HG03060 (cell line): ENCODE measurements around the gene SERPINA1.
"Not testable (repeated sequence)": the region's sequence is repeated elsewhere in the genome, so short reads cannot be mapped to it uniquely, and the experiment has no call there.

Experiments
- ATAC-seq: cut with Tn5 transposase; IDR thresholded peaks from one replicate; pipeline ENCODE4 v1.9.1; 2021; ENCODE audit warnings: low read depth, moderate number of reproducible peaks; ENCODE audit not compliant: unreplicated experiment

SERPINA1 gene

DNA sequence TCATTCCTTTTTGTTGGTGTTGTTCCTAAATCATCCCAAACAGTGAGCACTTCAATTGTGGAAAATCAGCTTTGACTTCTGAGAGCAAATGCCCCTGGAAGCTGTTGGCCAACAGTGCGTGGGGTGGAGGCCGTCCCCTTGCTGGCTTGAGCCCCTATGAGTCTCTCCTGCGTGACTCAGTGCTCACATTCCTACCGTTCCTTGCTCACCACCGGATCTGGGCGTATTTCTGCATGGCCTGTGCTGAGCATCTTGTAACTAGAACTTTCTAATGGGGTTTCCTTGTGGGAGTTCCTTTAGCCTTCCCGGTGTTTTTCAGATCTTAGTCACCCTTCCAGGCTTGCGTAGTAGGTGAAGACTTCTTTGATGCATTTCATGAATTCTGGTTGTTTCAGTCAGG, 14.7 kb downstream of the SERPINA1 start:
- no peak for ATAC-seq

DNA sequence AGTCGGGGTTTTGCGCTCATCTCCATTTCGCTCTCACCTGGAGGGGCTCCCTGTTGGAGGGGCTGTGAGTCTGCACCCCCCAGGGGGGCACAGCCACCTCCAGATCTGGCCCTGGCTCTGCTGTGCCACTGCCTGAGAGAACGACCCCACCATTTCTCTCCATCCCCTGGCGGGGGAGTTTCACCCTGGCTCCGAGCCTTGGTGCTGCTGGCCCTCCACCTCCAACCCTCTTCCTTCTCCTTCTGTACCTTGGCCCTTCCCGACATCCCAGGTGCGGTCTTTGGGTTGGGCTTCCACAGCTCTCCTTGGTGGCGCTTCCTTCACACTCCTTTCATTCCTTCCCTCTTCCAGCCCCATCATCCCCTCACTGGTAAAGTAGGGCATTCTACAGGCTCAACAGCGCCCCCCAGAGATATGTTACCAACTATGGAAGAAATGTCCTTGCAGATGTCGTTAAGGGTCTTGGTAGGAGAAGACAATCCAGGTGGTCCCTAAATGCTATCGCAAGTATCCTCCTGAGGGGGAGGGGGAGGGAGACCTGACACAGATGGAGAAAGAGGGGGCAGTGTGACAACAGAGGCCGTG, 16.3 kb downstream of the SERPINA1 start:
- no peak for ATAC-seq

DNA sequence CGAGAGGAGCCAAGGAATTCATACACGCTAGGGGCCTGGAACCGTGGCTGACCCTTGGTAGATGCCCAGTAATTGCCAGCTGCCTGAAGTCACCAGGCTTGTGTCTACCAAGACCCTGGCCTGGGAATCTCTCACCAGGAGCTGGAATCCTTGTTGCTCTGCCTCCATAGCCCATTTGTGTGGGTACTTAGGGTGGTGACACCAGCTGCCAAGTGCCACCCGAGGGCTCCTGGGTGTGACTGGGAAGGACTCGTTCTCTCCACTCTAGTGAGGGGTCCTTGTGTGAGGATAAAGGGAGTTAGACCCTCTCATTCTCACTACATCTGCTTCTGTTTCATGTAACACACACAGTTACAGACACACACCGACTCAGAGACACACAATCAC, 17.9 kb downstream of the SERPINA1 start:
- ATAC-seq, result no peak

DNA sequence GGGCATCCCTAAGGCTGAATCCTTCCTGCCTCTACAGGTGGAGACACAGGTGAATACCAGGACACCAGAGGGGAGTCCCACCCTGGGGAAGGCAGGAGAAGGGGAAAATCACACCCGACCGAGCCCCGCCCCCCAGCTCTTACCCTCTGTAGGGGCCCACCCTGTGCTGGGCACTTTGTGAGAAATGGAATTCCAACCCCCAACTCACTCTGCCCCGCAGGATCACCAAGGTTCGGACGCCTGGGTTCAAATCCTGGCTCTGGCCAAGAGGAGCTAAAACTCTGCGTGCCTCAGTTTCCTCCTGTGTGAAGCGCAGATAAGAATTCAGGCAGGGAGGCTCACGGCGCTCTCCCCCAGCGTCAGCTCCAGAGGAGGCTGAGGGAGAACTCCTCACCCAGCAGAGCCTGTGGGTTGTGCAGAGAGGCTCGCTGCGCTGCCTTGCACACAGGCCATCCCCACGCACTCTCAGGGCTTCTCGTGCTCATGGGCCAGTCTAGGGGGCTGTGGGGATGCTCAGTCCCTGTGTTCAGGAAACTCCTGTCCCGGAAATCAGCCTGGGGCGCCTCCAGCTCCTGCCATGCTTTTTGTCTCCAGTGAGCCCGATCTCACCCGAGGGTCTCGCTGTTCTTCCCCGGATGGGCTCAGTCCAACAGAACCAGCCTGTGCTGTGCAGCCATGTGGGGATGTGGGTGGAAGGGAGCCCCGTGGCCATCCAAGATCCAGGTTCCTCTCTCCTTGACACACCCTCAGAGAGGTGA, 18.5 kb downstream of the SERPINA1 start:
- ATAC-seq, result not testable (repeated sequence)

DNA sequence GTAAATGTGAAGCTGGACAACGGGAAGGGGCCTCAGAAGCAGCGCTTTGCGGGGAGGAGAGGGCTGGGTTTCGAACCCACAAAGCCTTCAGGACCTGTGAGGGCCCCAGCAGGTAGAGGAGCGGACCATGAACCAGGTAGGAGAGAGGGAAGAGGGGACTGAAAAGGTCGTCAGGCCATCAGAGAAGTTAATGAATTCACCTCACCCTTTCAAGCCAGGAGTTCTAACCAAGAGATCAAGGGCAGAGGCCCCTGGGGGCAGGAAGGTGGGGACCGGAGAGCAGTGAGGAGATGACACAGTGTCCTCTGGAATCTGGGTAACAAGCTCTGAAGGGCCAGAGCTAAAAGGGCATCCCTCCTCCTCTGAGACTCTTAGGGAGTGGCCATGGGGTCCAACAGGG, 19.4 kb downstream of the SERPINA1 start:
- ATAC-seq, result no peak

DNA sequence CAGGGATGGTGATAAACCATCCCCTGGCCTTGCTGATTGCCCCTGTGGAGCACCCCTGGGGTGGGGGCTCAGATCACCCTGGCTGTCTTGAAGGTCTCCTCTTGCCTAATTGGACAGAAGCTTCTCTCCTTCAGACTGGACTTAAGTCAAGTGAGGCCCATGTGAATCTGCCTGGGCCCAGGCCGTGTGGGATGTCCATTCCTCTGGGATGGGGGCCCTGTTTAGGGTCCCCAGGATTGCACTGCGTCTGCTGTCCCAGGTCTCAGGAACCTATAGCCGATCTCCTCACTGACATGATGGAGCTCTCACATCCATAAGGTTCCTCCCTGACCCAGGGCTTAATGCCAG, 20.2 kb downstream of the SERPINA1 start:
- ATAC-seq, result no peak

DNA sequence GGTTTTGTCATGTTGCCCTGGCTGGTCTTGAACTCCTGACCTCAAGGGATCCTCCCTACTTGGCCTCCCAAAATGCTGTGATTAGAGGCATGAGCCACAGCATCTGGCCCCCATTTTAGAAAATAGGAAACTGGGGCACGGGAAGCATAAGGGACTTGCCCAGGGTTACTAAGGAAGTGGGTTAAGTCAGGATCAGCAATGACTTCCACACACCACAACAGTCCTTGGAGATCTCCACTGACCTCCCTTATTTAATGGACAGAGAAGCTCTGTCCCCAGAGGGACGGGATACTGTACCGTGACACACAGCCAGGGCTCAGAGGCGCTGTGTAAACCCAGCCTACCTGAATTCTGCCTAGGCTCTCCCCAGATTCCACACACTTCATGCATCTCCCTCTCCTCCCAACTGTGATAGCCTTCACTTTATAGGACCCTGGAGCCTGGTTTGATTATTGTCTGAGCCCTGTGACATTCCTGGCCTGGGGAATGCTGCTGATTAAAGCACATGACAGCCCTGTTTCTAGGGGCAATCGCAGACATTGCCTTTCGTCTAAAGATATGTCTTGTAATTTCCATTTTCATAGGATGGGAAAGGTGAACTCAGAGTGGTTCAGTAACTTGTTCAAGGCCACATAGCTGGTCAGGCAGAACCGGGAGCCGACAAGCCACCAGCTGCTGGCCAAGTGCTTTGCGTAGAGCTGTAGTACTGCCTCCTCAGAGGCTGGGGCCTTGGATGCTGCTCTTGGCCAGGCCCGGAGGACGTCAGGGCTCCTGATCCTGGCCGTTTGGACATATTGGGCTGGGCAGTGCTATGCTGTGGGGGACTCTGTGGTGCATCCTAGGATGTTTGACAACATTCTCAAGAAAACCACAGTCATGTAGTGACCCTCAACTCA, 20.8 kb downstream of the SERPINA1 start:
- ATAC-seq, result no peak

DNA sequence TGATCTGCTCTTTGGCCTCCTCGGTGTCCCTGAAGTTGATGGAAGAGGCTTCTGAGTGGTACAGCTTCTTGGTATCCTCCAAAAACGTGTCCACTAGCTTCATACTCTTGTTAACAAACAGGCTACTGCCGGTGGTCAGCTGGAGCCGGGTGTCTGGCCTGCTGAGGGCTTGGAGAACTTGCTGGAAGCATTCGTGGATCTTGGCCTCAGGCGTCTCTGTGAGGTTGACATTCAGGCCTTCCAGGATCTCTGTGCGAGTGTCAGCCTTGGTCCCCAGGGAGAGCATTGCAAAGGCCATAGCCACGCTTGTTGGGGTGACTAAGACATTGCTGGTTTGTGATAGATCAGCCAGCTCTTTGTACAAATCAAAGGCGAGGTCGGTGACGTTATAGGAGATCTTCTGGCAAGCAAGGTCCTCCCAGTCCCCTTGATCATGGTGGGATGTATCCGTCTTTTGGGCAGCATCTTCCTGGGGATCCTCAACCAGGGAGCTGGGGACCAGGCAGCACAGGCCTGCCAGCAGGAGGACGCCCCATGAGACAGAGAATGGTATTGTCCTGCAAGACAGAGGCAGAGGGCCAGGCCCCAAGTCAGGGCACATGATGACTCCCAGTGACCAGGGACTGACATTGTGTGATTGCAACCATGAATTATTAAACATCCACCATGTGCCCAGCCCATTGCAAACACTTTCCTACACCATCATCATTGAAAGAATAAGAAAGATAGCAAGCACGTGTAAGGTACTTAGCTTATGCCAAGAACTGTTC, 22.1 kb downstream of the SERPINA1 start, which contains the start of gene SERPINA2:
Gene SERPINA2, minus strand, starts transcription at position 553 of the 770 bp plus-strand sequence.
- ATAC-seq, result no peak

DNA sequence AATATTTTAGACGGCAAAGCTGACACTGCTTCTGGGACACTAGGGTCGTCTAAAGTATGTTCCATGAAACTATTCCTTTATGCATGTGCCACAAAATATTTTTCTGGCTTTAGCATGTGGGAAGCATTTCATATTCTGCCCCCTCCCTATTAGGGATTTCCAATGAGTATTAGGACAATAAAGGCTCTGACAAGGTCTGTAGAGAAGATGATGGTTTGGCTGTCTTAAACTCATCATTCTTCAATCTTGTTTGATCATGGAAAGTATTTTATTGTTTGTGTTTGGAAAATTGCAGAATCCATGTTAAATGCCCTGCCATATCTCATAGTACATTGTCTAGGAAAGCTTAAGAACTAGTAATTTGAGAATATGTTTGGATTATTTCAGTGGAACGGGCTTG, 22.8 kb downstream of the SERPINA1 start:
- no peak for ATAC-seq

DNA sequence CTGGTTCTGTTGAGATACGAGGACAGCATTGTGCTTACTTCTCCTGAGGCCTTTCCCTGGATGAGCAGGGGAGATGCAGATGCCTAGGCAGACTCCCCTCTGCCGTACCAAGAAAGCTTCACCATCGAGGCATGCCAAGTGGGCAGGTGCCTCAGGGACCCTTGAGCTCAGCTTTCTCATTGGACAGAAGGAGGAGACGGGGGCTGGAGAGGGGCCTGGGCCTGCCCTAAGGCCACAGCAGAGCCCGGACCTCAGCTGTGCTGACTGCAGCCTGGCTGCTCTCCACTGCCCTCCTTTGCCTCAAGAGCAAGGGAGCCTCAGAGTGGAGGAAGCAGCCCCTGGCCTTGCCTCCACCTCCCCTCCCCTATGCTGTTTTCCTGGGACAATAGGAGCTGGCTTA, 23.4 kb downstream of the SERPINA1 start:
- no peak for ATAC-seq

DNA sequence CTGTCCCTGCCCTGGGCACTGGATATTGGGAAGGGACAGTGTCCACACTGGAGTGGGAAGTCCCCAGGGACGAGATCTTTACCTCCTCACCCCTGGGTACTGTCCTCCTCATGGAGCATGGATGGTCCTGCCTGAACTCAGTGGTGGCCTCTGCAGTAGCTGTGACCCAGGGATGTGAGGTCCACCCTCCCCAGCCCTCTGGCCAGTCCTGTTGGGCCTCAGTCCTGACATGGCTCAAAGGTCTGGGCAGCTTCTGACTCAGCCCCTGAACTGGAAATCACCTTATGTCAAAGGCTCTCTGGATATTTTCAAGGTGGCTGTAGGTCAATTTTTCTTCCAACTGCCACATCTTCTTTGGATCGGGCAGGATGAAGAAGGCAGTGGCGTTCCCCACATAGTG, 24.4 kb downstream of the SERPINA1 start:
- no peak for ATAC-seq

DNA sequence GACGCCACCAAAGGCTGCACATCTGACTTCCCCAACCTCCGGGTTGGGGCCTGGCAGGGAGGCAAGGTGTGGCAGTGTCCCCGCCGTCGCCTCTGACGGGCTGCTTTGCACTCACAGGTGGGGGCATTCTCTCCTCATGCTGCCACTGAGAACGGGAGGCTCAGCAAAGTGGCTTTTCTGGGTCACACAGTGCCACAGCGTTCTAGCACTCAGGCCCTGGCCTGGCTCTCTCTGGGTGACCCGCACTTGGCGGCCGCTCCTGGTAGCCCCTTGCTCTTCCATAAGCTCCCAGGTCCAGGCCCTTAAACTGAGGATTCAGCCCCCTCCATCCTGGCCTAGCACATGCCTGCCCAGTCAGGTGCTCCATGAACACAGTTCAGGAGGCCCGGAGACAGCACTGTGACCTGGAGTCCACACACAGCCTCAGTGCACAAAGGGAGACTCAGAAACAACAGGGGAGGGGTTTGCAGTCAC, 25.2 kb downstream of the SERPINA1 start:
- ATAC-seq, result no peak

DNA sequence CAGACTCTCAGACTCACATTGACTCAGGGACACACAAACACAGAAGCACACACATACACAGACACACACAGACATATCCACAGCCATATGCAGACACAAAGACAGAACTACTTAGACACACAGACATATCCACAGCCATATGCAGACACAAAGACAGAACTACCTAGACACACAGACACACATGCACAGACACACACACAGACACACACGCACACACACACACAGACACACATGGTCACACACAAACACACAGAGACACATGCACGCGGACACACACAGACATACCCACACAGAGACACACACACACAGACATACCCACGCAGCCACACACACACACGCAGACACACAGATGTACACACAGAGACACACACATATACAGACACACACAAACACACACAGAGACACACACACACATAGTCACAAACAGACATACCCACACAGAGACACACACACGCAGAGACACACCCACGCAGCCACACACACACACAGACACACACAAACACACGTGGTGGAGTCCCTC, 25.7 kb downstream of the SERPINA1 start:
- ATAC-seq, result no peak

DNA sequence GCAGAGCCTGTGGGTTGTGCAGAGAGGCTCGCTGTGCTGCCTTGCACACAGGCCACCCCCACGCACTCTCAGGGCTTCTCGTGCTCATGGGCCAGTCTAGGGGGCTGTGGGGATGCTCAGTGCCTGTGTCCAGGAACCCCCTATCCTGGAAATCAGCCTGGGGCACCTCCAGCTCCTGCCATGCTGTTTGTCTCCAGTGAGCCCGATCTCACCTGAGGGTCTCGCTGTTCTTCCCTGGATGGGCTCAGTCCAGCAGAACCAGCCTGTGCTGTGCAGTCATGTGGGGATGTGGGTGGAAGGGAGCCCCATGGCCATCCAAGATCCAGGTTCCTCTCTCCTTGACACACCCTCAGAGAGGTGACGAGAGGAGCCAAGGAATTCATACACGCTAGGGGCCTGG, 26.7 kb downstream of the SERPINA1 start:
- no peak for ATAC-seq

DNA sequence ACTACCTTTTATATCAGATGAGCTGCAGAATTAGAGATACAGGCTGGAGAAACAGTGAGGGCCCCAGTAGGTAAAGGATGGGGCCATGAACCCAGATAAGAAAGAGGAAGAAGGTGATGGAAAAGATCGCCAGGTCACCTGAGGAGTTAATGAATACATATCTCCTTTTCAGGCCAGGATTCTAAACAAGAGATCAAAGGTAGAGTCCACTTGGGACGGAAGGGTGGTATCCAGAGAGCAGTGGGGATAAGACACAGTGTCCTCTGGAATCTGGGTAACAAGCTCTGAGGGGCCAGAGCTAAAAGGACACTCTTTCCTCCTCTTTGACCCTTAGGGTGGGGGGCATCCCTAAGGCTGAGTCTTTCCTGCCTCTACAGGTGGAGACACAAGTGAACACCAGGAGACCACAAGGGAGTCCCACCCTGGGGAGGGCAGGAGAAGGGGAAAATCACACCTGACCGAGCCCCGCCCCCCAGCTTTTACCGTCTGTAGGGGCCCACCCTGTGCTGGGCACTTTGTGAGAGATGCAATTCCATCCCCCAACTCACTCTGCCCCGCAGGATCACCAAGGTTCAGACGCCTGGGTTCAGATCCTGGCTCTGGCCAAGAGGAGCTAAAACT, 27.3 kb downstream of the SERPINA1 start:
- ATAC-seq, result no peak

DNA sequence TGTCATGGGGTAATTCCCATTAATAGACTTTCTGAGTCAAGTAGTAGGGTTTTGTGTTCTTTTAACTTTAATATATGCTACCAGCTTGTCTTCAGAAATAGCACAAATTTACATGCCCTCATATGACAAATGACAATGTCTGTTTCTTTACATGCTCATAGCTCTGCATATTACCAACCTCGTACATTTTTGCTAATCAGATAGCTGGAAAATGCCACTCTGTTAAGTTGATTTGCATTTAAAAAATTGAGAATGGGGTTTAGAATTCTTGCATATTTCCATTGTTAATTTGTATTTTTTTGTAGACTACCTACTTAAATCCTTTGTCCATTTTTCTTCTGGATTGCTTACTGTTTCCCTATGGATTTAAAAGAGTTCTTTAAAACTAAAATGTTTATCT, 31.2 kb downstream of the SERPINA1 start:
- ATAC-seq, result no peak

DNA sequence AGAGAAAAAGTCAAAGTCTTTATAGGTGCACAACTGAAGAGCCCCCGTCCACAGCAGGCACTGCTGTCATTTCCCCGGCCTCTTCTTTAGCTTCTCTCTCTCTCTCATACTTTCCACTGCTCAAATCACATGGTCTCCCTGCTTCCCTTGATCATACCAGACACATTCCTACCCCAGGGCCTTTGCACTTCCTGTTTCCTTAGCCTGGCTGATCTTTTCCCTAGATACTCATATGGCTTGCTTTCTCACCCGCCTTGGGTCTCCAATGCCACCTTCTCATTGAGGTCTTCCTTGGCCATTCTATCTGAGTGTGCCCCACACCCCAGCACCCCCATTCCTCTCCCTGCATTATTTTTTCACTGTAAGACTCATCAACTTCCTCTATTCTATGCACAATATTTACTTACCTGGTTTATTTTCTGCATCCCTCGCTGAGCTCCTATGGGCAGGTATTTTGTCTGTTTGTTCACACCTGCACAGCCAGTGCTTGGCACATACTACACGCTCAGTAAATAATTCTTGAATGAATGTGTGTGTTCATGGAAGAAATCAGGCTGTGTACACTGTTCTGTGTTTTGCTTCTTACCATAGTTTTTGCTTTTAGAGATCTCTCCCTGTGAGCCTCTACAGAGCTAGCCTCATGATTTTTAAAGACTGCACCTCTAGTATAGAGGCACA, 31.9 kb downstream of the SERPINA1 start:
- no peak for ATAC-seq

DNA sequence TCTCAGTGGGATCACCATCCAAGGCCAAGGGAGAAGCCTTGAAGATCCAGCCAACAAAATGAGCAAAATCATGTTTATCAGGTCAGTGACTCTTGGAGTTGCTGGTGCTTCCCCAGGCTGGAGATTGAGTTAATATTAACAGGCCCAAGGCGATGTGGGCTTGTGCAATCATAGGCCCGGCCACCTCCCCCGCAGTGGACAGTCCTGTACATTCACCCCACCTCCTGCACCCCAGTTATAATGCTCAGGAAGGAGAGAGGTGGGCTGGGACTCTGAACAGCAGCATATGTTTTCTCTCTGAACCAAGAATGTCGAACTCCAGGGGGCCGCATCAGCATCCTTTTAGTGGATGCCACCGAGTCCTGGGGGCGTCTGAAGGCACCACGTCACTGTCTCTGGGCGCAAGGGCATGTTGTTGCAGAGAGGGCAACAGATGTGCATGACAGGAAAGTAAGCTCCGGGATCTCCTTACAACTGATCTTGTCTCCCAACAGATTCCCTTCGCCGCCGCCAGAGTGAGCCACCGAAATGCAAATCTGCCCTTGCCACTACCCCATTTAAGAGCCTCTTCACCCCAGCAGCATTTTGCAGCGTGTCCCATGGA, 33.1 kb downstream of the SERPINA1 start:
- ATAC-seq, result no peak

DNA sequence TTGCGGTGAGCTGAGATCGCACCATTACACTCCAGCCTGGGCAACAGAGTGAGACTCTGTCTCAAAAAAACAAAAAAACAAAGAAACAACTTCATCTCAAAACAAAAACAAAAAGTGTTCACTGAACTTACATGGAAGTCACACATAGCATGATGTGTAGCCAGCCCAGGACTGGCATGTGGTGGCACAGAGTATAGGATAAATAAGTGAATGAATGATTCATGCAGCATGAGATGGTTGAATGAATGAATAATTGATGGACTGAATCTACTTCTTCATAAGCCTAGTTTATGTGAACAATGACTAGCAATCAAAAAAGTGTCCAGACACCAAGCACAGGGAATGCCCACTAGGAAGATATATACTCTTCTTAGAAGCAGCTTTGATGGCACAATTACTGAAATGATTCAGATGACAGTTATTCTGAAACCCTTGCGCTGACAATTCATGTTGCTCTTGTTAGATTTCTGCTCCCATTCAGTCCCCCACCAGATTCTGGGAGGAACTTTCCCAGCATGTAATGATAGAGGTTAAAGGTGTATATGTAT, 33.7 kb downstream of the SERPINA1 start:
- no peak for ATAC-seq
